ENCODE data around the gene DUOX1.

DNA sequence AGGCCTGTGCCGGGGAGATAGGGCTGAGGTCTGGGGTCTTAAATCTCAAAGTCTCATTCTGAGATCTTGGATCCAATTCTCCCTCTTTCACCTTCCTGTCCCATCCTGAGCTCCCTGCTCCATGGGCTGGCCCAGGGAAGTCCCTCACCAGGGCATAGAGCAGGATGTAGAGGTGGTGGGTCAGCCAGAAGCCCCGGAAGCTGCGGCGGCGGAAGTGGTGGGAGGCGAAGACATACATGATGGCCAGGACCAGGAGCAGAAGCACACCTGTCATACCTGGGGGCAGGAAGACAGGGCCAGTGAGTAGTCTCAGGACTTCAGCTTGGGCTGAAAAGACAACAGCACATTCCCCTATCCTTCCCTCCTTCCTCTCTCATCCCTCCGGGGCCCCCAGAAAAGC, 32.3 kb upstream of the DUOX1 start:
- no peak for TF ChIP-seq EZH2 (IDR thresholded peaks at IDR 0.05)
- TF ChIP-seq ZNF274 (IDR thresholded peaks at IDR 0.05; ENCODE audit: low read depth, low read length) = no peak
- TF ChIP-seq, protein P1, sequence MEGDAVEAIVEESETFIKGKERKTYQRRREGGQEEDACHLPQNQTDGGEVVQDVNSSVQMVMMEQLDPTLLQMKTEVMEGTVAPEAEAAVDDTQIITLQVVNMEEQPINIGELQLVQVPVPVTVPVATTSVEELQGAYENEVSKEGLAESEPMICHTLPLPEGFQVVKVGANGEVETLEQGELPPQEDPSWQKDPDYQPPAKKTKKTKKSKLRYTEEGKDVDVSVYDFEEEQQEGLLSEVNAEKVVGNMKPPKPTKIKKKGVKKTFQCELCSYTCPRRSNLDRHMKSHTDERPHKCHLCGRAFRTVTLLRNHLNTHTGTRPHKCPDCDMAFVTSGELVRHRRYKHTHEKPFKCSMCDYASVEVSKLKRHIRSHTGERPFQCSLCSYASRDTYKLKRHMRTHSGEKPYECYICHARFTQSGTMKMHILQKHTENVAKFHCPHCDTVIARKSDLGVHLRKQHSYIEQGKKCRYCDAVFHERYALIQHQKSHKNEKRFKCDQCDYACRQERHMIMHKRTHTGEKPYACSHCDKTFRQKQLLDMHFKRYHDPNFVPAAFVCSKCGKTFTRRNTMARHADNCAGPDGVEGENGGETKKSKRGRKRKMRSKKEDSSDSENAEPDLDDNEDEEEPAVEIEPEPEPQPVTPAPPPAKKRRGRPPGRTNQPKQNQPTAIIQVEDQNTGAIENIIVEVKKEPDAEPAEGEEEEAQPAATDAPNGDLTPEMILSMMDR (IDR thresholded peaks at IDR 0.05 in 2 of 3, conservative IDR thresholded peaks at IDR 0.05 in 1 of 3; ENCODE audit: borderline replicate concordance in 1 of 3, insufficient read depth in 1 of 3, low read depth in 2 of 3, low read length in 2 of 3) = no peak
- no peak for TF ChIP-seq POLR2AphosphoS5 (IDR thresholded peaks at IDR 0.05; ENCODE audit: low read depth, low read length)
- TF ChIP-seq POLR2A (IDR thresholded peaks at IDR 0.05; ENCODE audit: borderline replicate concordance, extremely low read depth, insufficient read depth, insufficient read length) = no peak
- TF ChIP-seq, protein P2, sequence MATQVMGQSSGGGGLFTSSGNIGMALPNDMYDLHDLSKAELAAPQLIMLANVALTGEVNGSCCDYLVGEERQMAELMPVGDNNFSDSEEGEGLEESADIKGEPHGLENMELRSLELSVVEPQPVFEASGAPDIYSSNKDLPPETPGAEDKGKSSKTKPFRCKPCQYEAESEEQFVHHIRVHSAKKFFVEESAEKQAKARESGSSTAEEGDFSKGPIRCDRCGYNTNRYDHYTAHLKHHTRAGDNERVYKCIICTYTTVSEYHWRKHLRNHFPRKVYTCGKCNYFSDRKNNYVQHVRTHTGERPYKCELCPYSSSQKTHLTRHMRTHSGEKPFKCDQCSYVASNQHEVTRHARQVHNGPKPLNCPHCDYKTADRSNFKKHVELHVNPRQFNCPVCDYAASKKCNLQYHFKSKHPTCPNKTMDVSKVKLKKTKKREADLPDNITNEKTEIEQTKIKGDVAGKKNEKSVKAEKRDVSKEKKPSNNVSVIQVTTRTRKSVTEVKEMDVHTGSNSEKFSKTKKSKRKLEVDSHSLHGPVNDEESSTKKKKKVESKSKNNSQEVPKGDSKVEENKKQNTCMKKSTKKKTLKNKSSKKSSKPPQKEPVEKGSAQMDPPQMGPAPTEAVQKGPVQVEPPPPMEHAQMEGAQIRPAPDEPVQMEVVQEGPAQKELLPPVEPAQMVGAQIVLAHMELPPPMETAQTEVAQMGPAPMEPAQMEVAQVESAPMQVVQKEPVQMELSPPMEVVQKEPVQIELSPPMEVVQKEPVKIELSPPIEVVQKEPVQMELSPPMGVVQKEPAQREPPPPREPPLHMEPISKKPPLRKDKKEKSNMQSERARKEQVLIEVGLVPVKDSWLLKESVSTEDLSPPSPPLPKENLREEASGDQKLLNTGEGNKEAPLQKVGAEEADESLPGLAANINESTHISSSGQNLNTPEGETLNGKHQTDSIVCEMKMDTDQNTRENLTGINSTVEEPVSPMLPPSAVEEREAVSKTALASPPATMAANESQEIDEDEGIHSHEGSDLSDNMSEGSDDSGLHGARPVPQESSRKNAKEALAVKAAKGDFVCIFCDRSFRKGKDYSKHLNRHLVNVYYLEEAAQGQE (IDR thresholded peaks at IDR 0.05; ENCODE audit: low read depth) = no peak
- no peak for TF ChIP-seq CBX3 (IDR thresholded peaks at IDR 0.05; ENCODE audit: low read depth)

Measured in HCT116 (cell line).